Caki2 (cell line): Measurements from ENCODE around the gene FYTTD1. TPM values are rescaled to one million over a fixed set of nuclear protein-coding genes. Genes with fewer than 3 reads are reported as not detected.
A peak's percentile ranks its signal among the peaks of the same experiment; 100 is the strongest.
"Not testable (repeated sequence)": the region's sequence is repeated elsewhere in the genome, so short reads cannot be mapped to it uniquely, and the experiment has no call there.

Experiments
- DNase-seq: peaks from one replicate; pipeline ENCODE4 v3.0.0-alpha.2; 2015; ENCODE audit warnings: low read depth
- in situ Hi-C: cut with HindIII; loops from 2 replicates; pipeline ENCODE4 v1.10.0; 2016; ENCODE audit warnings: low sequenced_read_pairs, low pct_unique_long_range_greater_than_20kb, mixed read lengths
- total RNA-seq: library from RNA; depleted of rRNA; stranded (reverse); fragments of >200 nt; shearing (Covaris generic); gene quantifications from 2 replicates; pipeline ENCODE4 v1.2.3, GENCODE V29; 2014; ENCODE audit warnings: low replicate concordance; rRNA removed

Gene FYTTD1, protein sequence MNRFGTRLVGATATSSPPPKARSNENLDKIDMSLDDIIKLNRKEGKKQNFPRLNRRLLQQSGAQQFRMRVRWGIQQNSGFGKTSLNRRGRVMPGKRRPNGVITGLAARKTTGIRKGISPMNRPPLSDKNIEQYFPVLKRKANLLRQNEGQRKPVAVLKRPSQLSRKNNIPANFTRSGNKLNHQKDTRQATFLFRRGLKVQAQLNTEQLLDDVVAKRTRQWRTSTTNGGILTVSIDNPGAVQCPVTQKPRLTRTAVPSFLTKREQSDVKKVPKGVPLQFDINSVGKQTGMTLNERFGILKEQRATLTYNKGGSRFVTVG
- 25.3 and 46.5 TPM in 2 replicates for total RNA-seq

GRCh38 chr3:197749601-197750395 is at the start of gene FYTTD1:
FYTTD1 (plus strand) TSS chr3:197749883; CDS start chr3:197749972, 89 bp downstream.
- DNase-seq = peak; percentile 79
- in situ Hi-C loops = no loop called here

- DNase-seq = no peak
- in situ Hi-C loops = no loop called here
These were observed 49.6 kb upstream of the FYTTD1 start for GRCh38 chr3:197700095-197700494.

DNA sequence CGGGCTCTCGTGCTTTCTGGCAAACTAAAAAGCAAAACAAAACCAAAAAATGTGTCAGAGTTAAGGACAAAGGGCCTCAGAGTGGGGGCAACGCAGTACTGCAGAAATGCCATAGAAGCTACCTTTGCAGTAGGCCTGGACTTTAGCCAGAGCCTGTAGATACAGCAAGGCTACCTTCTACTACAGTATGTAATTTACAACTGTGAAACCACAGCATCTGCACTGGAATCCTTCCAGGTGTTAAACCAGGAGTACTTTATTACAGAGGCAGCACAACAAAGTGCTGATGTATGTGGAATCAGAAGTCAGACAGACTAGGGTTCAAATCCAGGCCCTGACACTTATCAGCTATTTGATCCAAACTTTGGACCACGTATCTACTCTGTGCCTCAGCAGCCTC is 47.8 kb upstream of the FYTTD1 start:
- no peak for DNase-seq
- in situ Hi-C loops = no loop called here

- no peak for DNase-seq
- in situ Hi-C loops = no loop called here
These were observed 43.0 kb upstream of the FYTTD1 start for GRCh38 chr3:197706658-197707057.

DNA sequence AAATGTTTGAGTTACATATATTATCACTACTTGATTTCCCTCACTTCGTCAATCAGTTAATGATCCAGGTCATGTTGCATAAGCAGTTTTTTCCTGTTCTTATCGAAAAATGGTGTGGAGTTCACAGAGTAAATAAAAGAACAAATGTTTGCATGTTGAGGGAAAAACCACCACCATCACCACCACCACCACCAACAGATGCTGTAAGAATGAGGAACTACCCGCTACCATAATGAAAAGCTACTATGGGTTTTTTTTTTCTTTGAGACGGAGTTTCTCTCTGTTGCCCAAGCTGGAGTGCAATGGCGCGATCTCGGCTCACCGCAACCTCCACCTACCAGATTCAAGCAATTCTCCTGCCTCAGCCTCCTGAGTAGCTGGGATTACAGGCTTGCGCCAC is 40.5 kb upstream of the FYTTD1 start:
- no peak for DNase-seq
- in situ Hi-C loops = no loop called here

DNA sequence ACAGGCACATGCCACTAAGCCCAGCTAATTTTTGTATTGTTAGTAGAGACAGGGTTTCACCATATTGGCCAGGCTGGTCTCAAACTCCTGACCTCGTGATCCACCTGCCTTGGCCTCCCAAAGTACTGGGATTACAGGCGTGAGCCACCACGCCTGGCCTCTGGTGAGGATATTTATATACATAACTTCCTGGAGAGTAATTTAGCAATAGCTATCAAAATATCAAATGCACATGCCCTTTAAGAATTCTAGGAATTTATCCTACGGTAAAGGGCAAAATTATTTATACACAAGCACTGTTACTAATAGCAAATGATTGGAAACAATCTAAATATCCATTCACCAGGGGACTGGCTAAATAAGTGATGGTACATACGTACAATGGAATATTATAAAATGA is 38.7 kb upstream of the FYTTD1 start:
- in situ Hi-C loops, DNase-seq: not testable (repeated sequence)

- peak; percentile 93 for DNase-seq
- in situ Hi-C loops = no loop called here
These were observed 37.5 kb upstream of the FYTTD1 start for GRCh38 chr3:197711973-197712707.

- in situ Hi-C loops = no loop called here
- DNase-seq = peak; percentile 68
These were observed 36.2 kb upstream of the FYTTD1 start for GRCh38 chr3:197713477-197713822.

DNA sequence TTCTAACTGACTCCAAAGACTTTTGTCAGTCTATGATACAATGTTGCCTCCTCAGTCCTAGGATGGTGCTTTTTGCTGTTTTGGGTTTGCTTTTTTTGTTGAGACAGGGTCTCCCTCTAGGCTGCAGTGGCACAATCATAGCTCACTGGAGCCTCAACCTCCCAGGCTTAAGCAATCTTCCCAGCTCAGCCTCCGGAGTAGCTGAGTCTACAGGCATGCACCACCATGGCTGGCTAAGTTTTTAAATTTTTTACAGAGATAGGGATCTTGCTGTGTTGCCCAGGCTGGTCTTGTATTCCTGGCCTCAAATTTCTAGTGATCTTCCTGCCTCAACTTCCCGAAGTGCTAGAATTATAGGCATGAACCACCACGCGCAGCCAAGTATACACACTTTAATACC is 35.4 kb upstream of the FYTTD1 start:
- in situ Hi-C loops = no loop called here
- no peak for DNase-seq

DNA sequence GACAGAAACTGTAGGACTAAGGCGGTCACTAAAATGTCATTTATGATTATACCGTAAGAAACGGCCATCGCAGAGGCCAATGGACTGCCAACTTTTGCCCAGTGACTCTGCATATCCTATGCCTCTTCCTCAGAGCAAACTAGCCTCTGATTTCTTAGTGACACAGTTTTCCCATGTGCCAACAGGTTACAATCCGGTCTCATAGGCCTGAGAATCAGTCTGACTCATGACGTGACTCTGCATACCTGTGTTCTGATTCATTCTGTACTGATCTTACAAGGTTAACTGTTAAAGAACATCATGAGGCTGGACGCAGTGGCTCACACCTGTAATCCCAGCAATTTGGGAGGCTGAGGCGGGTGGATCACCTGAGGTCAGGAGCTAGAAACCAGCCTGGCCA is 30.8 kb upstream of the FYTTD1 start:
- DNase-seq = peak; percentile 92
- in situ Hi-C loops = no loop called here

GRCh38 chr3:197720694-197721093 is 29.0 kb upstream of the FYTTD1 start:
- in situ Hi-C loops = no loop called here
- DNase-seq = no peak

DNA sequence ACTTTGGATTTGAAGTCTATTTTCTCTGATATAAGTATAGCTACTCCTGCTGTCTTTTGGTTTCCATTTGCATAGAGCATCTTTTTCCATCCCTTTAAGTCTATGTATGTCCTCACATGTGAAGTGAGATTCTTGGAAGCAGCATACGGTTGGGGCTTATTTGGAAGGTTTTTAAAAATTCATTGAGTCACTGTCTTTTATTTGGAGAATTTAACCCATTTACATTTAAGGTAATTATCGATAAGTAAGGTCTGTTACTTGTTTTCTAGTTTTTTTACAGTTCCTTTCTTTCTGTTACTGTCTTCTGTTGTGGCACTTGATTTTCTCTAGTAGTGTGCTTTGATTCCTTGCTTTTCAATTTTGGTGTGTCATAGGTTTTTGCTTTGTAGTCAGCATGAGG is 26.9 kb upstream of the FYTTD1 start:
- no peak for DNase-seq
- in situ Hi-C loops = no loop called here

GRCh38 chr3:197727878-197728277 is 21.8 kb upstream of the FYTTD1 start:
- DNase-seq, in situ Hi-C loops: not testable (repeated sequence)

DNA sequence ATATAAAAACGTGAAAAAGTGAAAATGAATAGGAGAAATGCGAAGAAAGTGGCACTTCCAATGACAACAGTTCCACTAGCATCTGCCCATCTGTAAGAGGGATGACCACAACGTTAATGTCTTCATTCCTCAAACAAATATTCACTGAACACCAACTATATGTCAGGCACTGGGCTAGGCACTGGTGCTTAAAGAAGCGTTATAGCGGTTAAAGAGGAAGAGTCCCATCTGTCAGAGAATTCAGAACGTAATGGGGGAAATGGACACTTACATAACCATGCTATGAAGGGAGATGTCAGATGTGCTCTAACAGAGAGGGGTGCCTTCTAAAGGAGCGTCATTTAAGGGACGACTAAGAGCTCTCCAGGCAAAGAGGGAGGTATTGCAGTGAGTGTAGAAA is 21.2 kb upstream of the FYTTD1 start:
- DNase-seq = no peak
- in situ Hi-C loops = no loop called here

DNA sequence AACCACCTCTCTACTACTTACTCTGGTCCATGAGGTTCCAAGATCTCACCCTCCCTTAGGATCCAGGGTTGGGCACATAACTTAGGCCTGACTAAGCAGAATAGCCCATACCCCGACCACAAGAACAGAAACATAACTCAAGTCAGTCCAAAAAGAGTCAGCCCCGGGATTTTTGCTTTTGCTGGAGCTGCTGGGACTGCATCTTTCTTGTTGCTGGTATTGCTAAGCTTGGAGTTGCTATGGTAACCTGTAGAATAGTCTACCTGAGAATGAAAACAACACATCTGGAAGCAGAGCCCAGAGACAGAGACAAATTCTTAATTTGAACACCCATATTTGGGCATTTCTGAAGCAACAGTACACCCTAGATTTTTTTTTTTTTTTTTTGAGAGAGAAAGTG is 19.5 kb upstream of the FYTTD1 start:
- in situ Hi-C loops = no loop called here
- no peak for DNase-seq

DNA sequence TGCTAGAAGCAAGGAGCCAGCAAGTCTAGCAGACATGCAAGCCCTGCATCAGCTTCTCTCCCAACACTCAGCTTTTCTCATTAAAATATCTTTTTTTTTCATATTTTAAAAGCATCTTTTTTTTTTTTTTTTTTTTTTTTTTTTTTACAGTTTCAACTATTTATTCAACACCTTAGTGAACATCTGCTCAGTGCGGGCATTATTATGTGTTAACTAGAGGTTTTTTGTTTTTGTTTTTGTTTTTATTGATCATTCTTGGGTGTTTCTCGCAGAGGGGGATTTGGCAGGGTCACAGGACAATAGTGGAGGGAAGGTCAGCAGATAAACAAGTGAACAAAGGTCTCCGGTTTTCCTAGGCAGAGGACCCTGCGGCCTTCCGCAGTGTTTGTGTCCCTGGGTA is 18.9 kb upstream of the FYTTD1 start:
- in situ Hi-C loops, DNase-seq: not testable (repeated sequence)

DNA sequence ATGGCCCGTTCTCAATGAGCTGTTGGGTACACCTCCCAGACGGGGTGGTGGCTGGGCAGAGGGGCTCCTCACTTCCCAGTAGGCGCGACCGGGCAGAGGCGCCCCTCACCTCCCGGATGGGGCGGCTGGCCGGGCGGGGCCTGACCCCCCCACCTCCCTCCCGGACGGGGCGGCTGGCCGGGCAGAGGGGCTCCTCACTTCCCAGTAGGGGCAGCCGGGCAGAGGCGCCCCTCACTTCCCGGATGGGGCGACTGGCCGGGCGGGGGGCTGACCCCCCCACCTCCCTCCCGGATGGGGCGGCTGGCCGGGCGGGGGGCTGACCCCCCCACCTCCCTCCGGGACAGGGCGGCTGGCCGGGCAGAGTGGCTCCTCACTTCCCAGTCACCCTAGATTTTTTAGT is 18.2 kb upstream of the FYTTD1 start:
- in situ Hi-C loops = not testable (repeated sequence)

GRCh38 chr3:197733042-197733441 is 16.6 kb upstream of the FYTTD1 start:
- in situ Hi-C loops = no loop called here
- DNase-seq = no peak

More for the DNA sequence above, 18.2 kb upstream of the FYTTD1 start:
- not testable (repeated sequence) for DNase-seq
